GM18507 (cell line): ENCODE data around the gene PHLDB2.
A peak's percentile ranks its signal among the peaks of the same experiment; 100 is the strongest.

Experiments used
- DNase-seq: peaks from one replicate; pipeline ENCODE4 v3.0.0; 2011; ENCODE audit warnings: low read depth; ENCODE audit not compliant: insufficient read length; ENCODE audit errors: extremely low spot score
- FAIRE-seq: peaks from 2 replicates; lab custom pipeline; 2011; peaks lifted over from hg19 to GRCh38; lab: Jason Lieb, UNC

Gene PHLDB2

GRCh38 chr3:111979434-111980038 lies 120.5 kb downstream of the PHLDB2 start:
- no peak for DNase-seq
- FAIRE-seq: no peak

GRCh38 chr3:111980716-111981456 lies 121.8 kb downstream of the PHLDB2 start:
- FAIRE-seq: no peak

GRCh38 chr3:111981457-111981763 lies 122.3 kb downstream of the PHLDB2 start:
- DNase-seq (no peak), FAIRE-seq (no peak)

More at GRCh38 chr3:111980716-111981456, 121.8 kb downstream of the PHLDB2 start:
- no peak for DNase-seq

- FAIRE-seq: no peak
- no peak for DNase-seq
Measured at GRCh38 chr3:111984636-111985298, 125.7 kb downstream of the PHLDB2 start.

- DNase-seq (no peak), FAIRE-seq (no peak)
Measured at GRCh38 chr3:111986800-111987199, 127.7 kb downstream of the PHLDB2 start.

GRCh38 chr3:111989061-111989678 lies 130.1 kb downstream of the PHLDB2 start:
- peak; percentile 89 for FAIRE-seq
- no peak for DNase-seq

- FAIRE-seq: no peak
- DNase-seq: no peak
Measured at GRCh38 chr3:111993038-111993437, 134.0 kb downstream of the PHLDB2 start.

GRCh38 chr3:111998636-111999483 lies 139.8 kb downstream of the PHLDB2 start, which contains the start of gene TAGLN3:
TAGLN3 (plus strand) TSS chr3:111998922; CDS start chr3:111999423, 501 bp downstream.
- no peak for DNase-seq

GRCh38 chr3:111999484-112000324 lies 140.6 kb downstream of the PHLDB2 start:
- no peak for FAIRE-seq
- no peak for DNase-seq

More at GRCh38 chr3:111998636-111999483, 139.8 kb downstream of the PHLDB2 start, which contains the start of gene TAGLN3:
- FAIRE-seq: no peak

GRCh38 chr3:112000367-112000771 lies 141.3 kb downstream of the PHLDB2 start:
- DNase-seq (no peak), FAIRE-seq (no peak)

GRCh38 chr3:112000966-112001365 lies 141.9 kb downstream of the PHLDB2 start:
- DNase-seq (no peak), FAIRE-seq (no peak)

GRCh38 chr3:112001526-112001925 lies 142.5 kb downstream of the PHLDB2 start:
- DNase-seq (no peak), FAIRE-seq (no peak)

GRCh38 chr3:112002096-112002971 lies 143.3 kb downstream of the PHLDB2 start:
- DNase-seq (no peak), FAIRE-seq (no peak)

GRCh38 chr3:112003321-112004080 lies 144.4 kb downstream of the PHLDB2 start:
- no peak for FAIRE-seq

GRCh38 chr3:112004187-112004586 lies 145.1 kb downstream of the PHLDB2 start:
- FAIRE-seq (no peak), DNase-seq (no peak)

More at GRCh38 chr3:112003321-112004080, 144.4 kb downstream of the PHLDB2 start:
- DNase-seq: no peak

- FAIRE-seq: no peak
Measured at GRCh38 chr3:112004669-112005068, 145.6 kb downstream of the PHLDB2 start.

More at GRCh38 chr3:112004669-112005068, 145.6 kb downstream of the PHLDB2 start:
- no peak for DNase-seq
